MM.1S (cell line): ENCODE measurements around the gene RAB3D.

Experiments
- CTCF ChIP-seq: fragments of 300-600 bp; sonication (generic); IDR thresholded peaks from 2 replicates; pipeline ENCODE4 v1.5.1; 2016; ENCODE audit warnings: antibody characterized with exemption, low read length, mixed read lengths
- EZH2 ChIP-seq: fragments of 300-600 bp; sonication (generic); optimal IDR thresholded peaks from 2 replicates; pipeline ENCODE3; 2017; ENCODE audit warnings: low read depth, mild to moderate bottlenecking, antibody characterized with exemption, low read length, mixed read lengths

DNA sequence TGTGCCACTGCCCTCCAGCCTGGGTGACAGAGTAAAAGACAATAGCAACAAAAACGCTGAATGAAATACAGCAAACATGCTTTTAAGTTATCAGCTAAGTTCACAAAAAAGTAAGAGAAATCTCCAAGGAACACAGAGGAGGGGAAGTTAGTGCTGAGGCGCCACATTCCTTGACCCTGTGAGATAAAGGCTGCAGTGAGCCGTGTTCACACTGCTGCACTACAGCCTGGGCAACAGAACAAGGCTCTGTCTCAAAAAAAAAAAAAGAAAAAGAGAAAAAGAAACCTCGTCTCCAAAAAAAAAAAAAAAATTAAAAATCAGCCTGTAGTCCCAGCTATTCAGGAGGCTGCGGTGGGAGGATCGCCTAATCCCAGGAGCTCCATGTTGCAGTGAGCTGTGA is 60.8 kb downstream of the RAB3D start:
- TF ChIP-seq EZH2 (no peak), CTCF (no peak)
